DND-41 (cell line): ENCODE measurements around the gene CAPZA1.

Source experiments
- ATAC-seq: fragments of 200-7000 bp; cut with Tn5 transposase; 3 replicates; pipeline ENCODE4 v1.9.1; 2021; ENCODE audit warnings: low read depth; ENCODE audit not compliant: insufficient read depth
- DNase-seq: peaks from one replicate; pipeline ENCODE4 v3.0.0-alpha.2; 2020
- H2AFZ ChIP-seq: 2 replicates; pipeline ENCODE4 v1.6.0; 2012; ENCODE audit warnings: low read depth, low read length
- H3K27ac ChIP-seq: 2 replicates; pipeline ENCODE4 v1.5.1; 2012; ENCODE audit warnings: low read length, inconsistent platforms
- H3K27me3 ChIP-seq: fragments of 200-600 bp; sonication (generic); 2 replicates; pipeline ENCODE4 v1.6.0; 2012; ENCODE audit warnings: low read length, mild to moderate bottlenecking, inconsistent platforms; ENCODE audit not compliant: insufficient read depth, poor library complexity
- H3K36me3 ChIP-seq: 2 replicates; pipeline ENCODE4 v1.5.1; 2012; ENCODE audit warnings: low read length, inconsistent platforms; ENCODE audit not compliant: insufficient read depth
- H3K4me1 ChIP-seq: 2 replicates; pipeline ENCODE4 v1.5.1; 2012; ENCODE audit warnings: mild to moderate bottlenecking, low read length; ENCODE audit not compliant: insufficient read depth
- H3K4me2 ChIP-seq: 2 replicates; pipeline ENCODE4 v1.6.0; 2012; ENCODE audit warnings: mild to moderate bottlenecking, moderate library complexity, low read length, inconsistent platforms; ENCODE audit not compliant: insufficient read depth
- H3K4me3 ChIP-seq, 2 experiments: fragments of 200-600 bp in 1 of 2; shearing (Covaris generic) in 1 of 2; 2 replicates each; pipeline ENCODE4 v1.5.1; 2012 to 2016; ENCODE audit warnings: inconsistent platforms in 2 of 2, low read length in 2 of 2, mild to moderate bottlenecking in 2 of 2, low read depth in 1 of 2, moderate library complexity in 1 of 2
- H3K79me2 ChIP-seq: 2 replicates; pipeline ENCODE4 v1.6.0; 2012; ENCODE audit warnings: low read length, inconsistent platforms; ENCODE audit not compliant: insufficient read depth
- H3K9ac ChIP-seq: 2 replicates; pipeline ENCODE4 v1.6.0; 2012; ENCODE audit warnings: low read depth, mild to moderate bottlenecking, inconsistent platforms, low read length, moderate library complexity
- H3K9me3 ChIP-seq: 2 replicates; pipeline ENCODE4 v1.5.1; 2012; ENCODE audit warnings: low read length, moderate library complexity, mild to moderate bottlenecking, inconsistent platforms; ENCODE audit not compliant: insufficient read depth, severe bottlenecking
- H4K20me1 ChIP-seq: 2 replicates; pipeline ENCODE4 v1.6.0; 2012; ENCODE audit warnings: low read length; ENCODE audit not compliant: insufficient read depth
- CTCF ChIP-seq: IDR thresholded peaks from 2 replicates; pipeline ENCODE4 v1.5.1; 2012; ENCODE audit warnings: borderline replicate concordance, low read length, moderate library complexity, mild to moderate bottlenecking; ENCODE audit not compliant: poor library complexity, severe bottlenecking; ENCODE audit errors: extremely low read depth
- EZH2 ChIP-seq: IDR thresholded peaks from 3 replicates; pipeline ENCODE4 v1.6.1; 2012; ENCODE audit warnings: borderline replicate concordance, low read depth, mild to moderate bottlenecking, moderate library complexity, low read length, inconsistent platforms; ENCODE audit not compliant: severe bottlenecking

The CAPZA1 gene

GRCh38 chr1:112678605-112679004 lies 59.0 kb downstream of the CAPZA1 start:
- H3K4me1 ChIP-seq: peaks cover 31% of the 10 kb centered on the region
- H3K9me3 ChIP-seq: no peaks in the 10 kb centered on the region
- ATAC-seq (no peak), DNase-seq (no peak)
- no peak overlapping the region for H3K4me3 ChIP-seq
- H3K9ac ChIP-seq: no peak overlapping the region
- peaks cover 78% of the 10 kb centered on the region for H3K79me2 ChIP-seq
- H3K27me3 ChIP-seq: no peaks in the 10 kb centered on the region
- H2AFZ ChIP-seq: no peak overlapping the region
- H3K36me3 ChIP-seq: peaks cover 25% of the 10 kb centered on the region
- H3K4me2 ChIP-seq: no peak overlapping the region
- TF ChIP-seq CTCF (no peak), EZH2 (no peak)
- H3K27ac ChIP-seq: no peak overlapping the region
- H4K20me1 ChIP-seq: no peaks in the 10 kb centered on the region; the same call in 1 of the 2 replicates

GRCh38 chr1:112685913-112686312 lies 66.3 kb downstream of the CAPZA1 start:
- Histone ChIP-seq H3K27me3 (no peaks in the 10 kb centered on the region), H3K9ac (no peak overlapping the region), H2AFZ (no peak overlapping the region), H3K4me3 (no peak overlapping the region), H3K27ac (no peak overlapping the region), H3K4me2 (no peak overlapping the region), H3K4me1 (no peaks in the 10 kb centered on the region), H3K79me2 (peaks cover 60% of the 10 kb centered on the region), H3K9me3 (no peaks in the 10 kb centered on the region), H3K36me3 (peaks cover 40% of the 10 kb centered on the region), H4K20me1 (peaks cover 33% of the 10 kb centered on the region)
- DNase-seq: no peak
- TF ChIP-seq CTCF (no peak), EZH2 (no peak)
- no peak for ATAC-seq

- peaks cover 33% of the 10 kb centered on the region for H4K20me1 ChIP-seq
- no peak overlapping the region for H3K4me2 ChIP-seq
- no peak overlapping the region for H2AFZ ChIP-seq
Observed at GRCh38 chr1:112686417-112686816, 66.8 kb downstream of the CAPZA1 start.

More at GRCh38 chr1:112686417-112686816, 66.8 kb downstream of the CAPZA1 start:
- no peaks in the 10 kb centered on the region for H3K9me3 ChIP-seq
- peaks cover 60% of the 10 kb centered on the region for H3K79me2 ChIP-seq
- peaks cover 42% of the 10 kb centered on the region for H3K36me3 ChIP-seq
- H3K4me1 ChIP-seq: no peaks in the 10 kb centered on the region
- ATAC-seq (no peak), DNase-seq (no peak)
- H3K9ac ChIP-seq: no peak overlapping the region
- H3K27ac ChIP-seq: no peak overlapping the region
- no peaks in the 10 kb centered on the region for H3K27me3 ChIP-seq
- TF ChIP-seq EZH2: no peak
- TF ChIP-seq CTCF: no peak
- H3K4me3 ChIP-seq: no peak overlapping the region
